C4-2B (cell line): ENCODE results near the gene THBS1.
A peak's percentile ranks its signal among the peaks of the same experiment; 100 is the strongest.

Experiments
- CTCF ChIP-seq: fragments of 450-650 bp; conservative IDR thresholded peaks from 2 replicates; pipeline ENCODE4 v1.5.1; 2017; ENCODE audit warnings: mild to moderate bottlenecking
- ZFX ChIP-seq: fragments of 450-650 bp; IDR thresholded peaks from 2 replicates; pipeline ENCODE4 v1.6.1; 2017

GRCh38 chr15:39580485-39581241 is at the start of gene THBS1:
- peak; percentile 61 for TF ChIP-seq CTCF
- 0 out of 2 replicates have a peak, but pooled peaks have one; percentile 27 for TF ChIP-seq ZFX
